ENCODE results near the gene PBLD. TPM values are rescaled to one million over a fixed set of nuclear protein-coding genes. Genes with fewer than 3 reads are reported as not detected.
"Not testable (repeated sequence)": the region's sequence is repeated elsewhere in the genome, so short reads cannot be mapped to it uniquely, and the experiment has no call there.

The PBLD gene
- total RNA-seq, 1 donor from 2014 or later: 4.2 TPM

GRCh38 chr10:68330852-68331454 lies 1.8 kb downstream of the PBLD start:
- peak; percentile 58 for DNase-seq

- no peak for DNase-seq
Observed at GRCh38 chr10:68329506-68329861, 3.2 kb downstream of the PBLD start.

- peak; percentile 68 for DNase-seq
Observed at GRCh38 chr10:68327889-68328786, 4.6 kb downstream of the PBLD start.

GRCh38 chr10:68324396-68324795 lies 8.3 kb downstream of the PBLD start:
- DNase-seq: not testable (repeated sequence)

- no peak for DNase-seq
Observed at GRCh38 chr10:68318331-68319059, 14.2 kb downstream of the PBLD start.

- DNase-seq: no peak
Observed at GRCh38 chr10:68315582-68315981, 17.1 kb downstream of the PBLD start.

GRCh38 chr10:68314930-68315329 lies 17.8 kb downstream of the PBLD start:
- not testable (repeated sequence) for DNase-seq

- no peak for DNase-seq
Observed at GRCh38 chr10:68310531-68310930, 22.2 kb downstream of the PBLD start.

GRCh38 chr10:68305854-68306253 lies 26.9 kb downstream of the PBLD start:
- DNase-seq: no peak

- no peak for DNase-seq
Observed at GRCh38 chr10:68303849-68304412, 28.8 kb downstream of the PBLD start.

- DNase-seq: no peak
Observed at GRCh38 chr10:68302871-68303270, 29.9 kb downstream of the PBLD start.

- DNase-seq: no peak
Observed at GRCh38 chr10:68302503-68302823, 30.3 kb downstream of the PBLD start.

GRCh38 chr10:68301790-68302502 lies 30.8 kb downstream of the PBLD start:
- peak; percentile 26 for DNase-seq

- DNase-seq: no peak
Observed at GRCh38 chr10:68301301-68301700, 31.4 kb downstream of the PBLD start.

GRCh38 chr10:68296843-68297663 lies 35.7 kb downstream of the PBLD start:
- DNase-seq: peak; percentile 13

- no peak for DNase-seq
Observed at GRCh38 chr10:68290736-68291135, 42.0 kb downstream of the PBLD start.

- no peak for DNase-seq
Observed at GRCh38 chr10:68288717-68289116, 44.0 kb downstream of the PBLD start.

- DNase-seq: no peak
Observed at GRCh38 chr10:68284062-68285001, 48.4 kb downstream of the PBLD start.

- DNase-seq: no peak
Observed at GRCh38 chr10:68280758-68281157, 52.0 kb downstream of the PBLD start.

Measured in skin of body (tissue), 2 donors.